Measurements from ENCODE around the gene GCGR. TPM values are rescaled to one million over a fixed set of nuclear protein-coding genes. Genes with fewer than 3 reads are reported as not detected.
A peak's percentile ranks its signal among the peaks of the same experiment; 100 is the strongest.

Gene GCGR
- total RNA-seq, 2 experiments from 2014 or later: not detected

DNA sequence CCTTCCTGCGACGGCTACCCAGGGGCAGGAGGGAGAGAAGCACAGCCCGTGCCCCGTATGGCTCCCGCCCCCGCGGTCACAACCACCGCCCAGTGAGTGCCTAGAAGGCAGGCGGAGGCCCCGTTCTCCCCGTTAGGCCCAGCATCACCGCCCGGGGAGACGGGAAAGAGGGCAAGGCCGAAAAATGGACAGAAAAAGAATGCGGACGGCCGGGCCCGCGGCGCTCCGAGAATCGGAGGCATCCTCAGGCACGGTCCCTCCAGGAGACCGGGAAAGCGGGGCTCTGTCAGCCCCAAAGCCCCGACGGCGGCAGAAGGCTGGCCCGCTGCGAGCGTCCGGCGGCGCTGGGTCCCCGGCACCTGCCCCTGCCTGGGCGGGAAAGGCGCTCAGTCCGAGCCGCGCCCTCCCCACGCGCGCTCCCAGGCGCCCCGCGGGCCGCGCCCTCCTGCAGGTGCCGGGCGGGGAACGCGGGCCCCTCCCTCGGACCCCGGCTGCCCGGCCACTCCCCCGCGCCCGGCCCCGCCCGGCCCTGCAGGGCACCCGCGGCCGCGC lies 28.7 kb downstream of the GCGR start:
- no peak for TF ChIP-seq EZH2phosphoT487 (IDR thresholded peaks at IDR 0.05; ENCODE audit: borderline replicate concordance, low read depth, low read length)
- TF ChIP-seq, protein P1, sequence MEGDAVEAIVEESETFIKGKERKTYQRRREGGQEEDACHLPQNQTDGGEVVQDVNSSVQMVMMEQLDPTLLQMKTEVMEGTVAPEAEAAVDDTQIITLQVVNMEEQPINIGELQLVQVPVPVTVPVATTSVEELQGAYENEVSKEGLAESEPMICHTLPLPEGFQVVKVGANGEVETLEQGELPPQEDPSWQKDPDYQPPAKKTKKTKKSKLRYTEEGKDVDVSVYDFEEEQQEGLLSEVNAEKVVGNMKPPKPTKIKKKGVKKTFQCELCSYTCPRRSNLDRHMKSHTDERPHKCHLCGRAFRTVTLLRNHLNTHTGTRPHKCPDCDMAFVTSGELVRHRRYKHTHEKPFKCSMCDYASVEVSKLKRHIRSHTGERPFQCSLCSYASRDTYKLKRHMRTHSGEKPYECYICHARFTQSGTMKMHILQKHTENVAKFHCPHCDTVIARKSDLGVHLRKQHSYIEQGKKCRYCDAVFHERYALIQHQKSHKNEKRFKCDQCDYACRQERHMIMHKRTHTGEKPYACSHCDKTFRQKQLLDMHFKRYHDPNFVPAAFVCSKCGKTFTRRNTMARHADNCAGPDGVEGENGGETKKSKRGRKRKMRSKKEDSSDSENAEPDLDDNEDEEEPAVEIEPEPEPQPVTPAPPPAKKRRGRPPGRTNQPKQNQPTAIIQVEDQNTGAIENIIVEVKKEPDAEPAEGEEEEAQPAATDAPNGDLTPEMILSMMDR (conservative IDR thresholded peaks at IDR 0.05; ENCODE audit: low read length): no peak
- Histone ChIP-seq H2AFZ (ENCODE audit: low read length) (peak overlapping the region; percentile 24; the same call in 1 of the 2 replicates), H3K4me2 (ENCODE audit: low read length) (peak overlapping the region; percentile 84), H3K9me2 (ENCODE audit: insufficient read depth, low read length) (no peaks in the 10 kb centered on the region), H3K36me3 (ENCODE audit: insufficient read depth, low read length) (no peaks in the 10 kb centered on the region), H3K4me1 (ENCODE audit: insufficient read depth, low read length, poor library complexity, severe bottlenecking) (peaks cover 25% of the 10 kb centered on the region), H3K79me2 (ENCODE audit: insufficient read depth, low read depth, low read length) (peaks cover 27% of the 10 kb centered on the region; the same call in 1 of the 2 replicates), H3K4me3 (ENCODE audit: low read depth, low read length, poor library complexity, severe bottlenecking) (peak overlapping the region; percentile 88), H4K20me1 (ENCODE audit: insufficient read depth, low read length) (no peaks in the 10 kb centered on the region), H3K27ac (ENCODE audit: low read depth, low read length, poor library complexity, severe bottlenecking) (peak overlapping the region; percentile 74), H3K9me3 (ENCODE audit: low read length) (no peaks in the 10 kb centered on the region)
- CTCF ChIA-PET (ENCODE audit: unreplicated experiment): no interaction called here
- intact Hi-C loops (cut with micrococcal nuclease; ENCODE audit: unreplicated experiment): loop anchor here (1.0 to 5.0 kb wide), 2 partner anchors 29 to 60 kb away; partner anchors contain the start of genes ALYREF and ANAPC11
- no TSS peak for BruUV-seq (replicated peaks)
- POLR2A ChIA-PET: interaction anchor here (1.5 kb wide), 1 partner anchor 131 kb away, joined by 3 read pairs; no protein-coding TSS in a partner anchor
- peak; percentile 55 for DNase-seq (ENCODE audit: low spot score)

DNA sequence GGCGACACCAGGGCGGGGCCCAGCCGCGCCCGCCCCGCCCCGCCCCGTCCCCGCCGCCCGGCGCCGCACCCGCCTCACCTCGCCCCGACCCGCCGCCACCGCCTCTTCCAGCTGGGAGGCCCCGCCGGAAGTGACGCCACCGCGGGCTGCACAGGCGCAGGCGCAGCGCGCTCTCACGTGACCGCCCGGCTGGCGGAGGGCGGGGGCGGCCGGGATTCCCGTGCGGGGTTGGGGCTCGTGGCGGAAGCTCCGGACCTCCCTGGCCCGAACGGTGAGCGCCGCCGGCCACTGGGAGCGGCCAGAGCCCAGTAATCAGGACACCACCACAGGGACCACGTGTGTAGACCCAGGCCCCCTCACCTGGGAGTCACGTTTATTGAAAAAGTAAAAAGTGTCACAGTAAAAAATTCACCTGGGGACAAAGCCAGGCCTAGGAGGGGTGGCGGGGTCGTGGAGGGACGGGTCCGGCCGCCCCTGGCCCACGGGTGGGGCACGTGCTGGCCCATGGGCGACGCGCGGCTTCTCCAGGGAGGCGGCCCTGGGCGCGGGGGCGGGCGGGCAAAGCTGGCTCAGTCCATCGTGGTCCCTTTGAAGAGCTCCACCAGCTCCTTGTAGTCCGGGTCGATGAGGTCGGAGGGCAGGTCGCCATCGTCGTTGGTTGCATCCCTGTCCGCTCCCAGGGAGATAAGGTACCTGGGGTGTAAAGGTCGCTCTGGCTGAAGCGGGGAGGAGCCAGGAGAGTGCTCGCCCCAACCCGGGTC lies 29.4 kb downstream of the GCGR start, which contains the start of gene MCRIP1:
Gene MCRIP1 (minus strand): TSS at position 132 of the 761 bp plus-strand sequence. CDS start 8,785 bp downstream, outside the sequence.
- BruUV-seq (replicated peaks): TSS peak; percentile 90
- no peaks in the 10 kb centered on the region for H3K9me2 ChIP-seq (ENCODE audit: insufficient read depth, low read length)
- H2AFZ ChIP-seq (ENCODE audit: low read length): peak within 1 kb of the TSS; percentile 57; the same call in 1 of the 2 replicates
- intact Hi-C loops (cut with micrococcal nuclease; ENCODE audit: unreplicated experiment): loop anchor here (1.0 to 5.0 kb wide), 2 partner anchors 28 to 59 kb away; partner anchors contain the start of genes ALYREF and ANAPC11
- ChIA-PET CTCF (ENCODE audit: unreplicated experiment) (interaction anchor here (0.7 kb wide), 1 partner anchor 103 kb away, joined by 4 read pairs; no protein-coding TSS in a partner anchor), POLR2A (interaction anchor here (0.8 to 1.5 kb wide), 3 partner anchors 9 to 189 kb away, joined by 3 to 4 read pairs (median 3); partner anchors contain the start of gene CENPX)
- H3K36me3 ChIP-seq (ENCODE audit: insufficient read depth, low read length): no peaks in the 10 kb centered on the region
- peak within 1 kb of the TSS; percentile 88 for H3K4me3 ChIP-seq (ENCODE audit: low read depth, low read length, poor library complexity, severe bottlenecking)
- peak within 1 kb of the TSS; percentile 74 for H3K27ac ChIP-seq (ENCODE audit: low read depth, low read length, poor library complexity, severe bottlenecking)
- H3K9me3 ChIP-seq (ENCODE audit: low read length): no peaks in the 10 kb centered on the region
- DNase-seq (ENCODE audit: low spot score): peak; percentile 98
- H3K79me2 ChIP-seq (ENCODE audit: insufficient read depth, low read depth, low read length): peaks cover 27% of the 10 kb centered on the region; the same call in 1 of the 2 replicates
- TF ChIP-seq EZH2phosphoT487 (IDR thresholded peaks at IDR 0.05; ENCODE audit: borderline replicate concordance, low read depth, low read length): no peak
- TF ChIP-seq, protein P1 (conservative IDR thresholded peaks at IDR 0.05; ENCODE audit: low read length): no peak
- no peaks in the 10 kb centered on the region for H4K20me1 ChIP-seq (ENCODE audit: insufficient read depth, low read length)
- H3K4me2 ChIP-seq (ENCODE audit: low read length): peak within 1 kb of the TSS; percentile 99
- H3K4me1 ChIP-seq (ENCODE audit: insufficient read depth, low read length, poor library complexity, severe bottlenecking): peaks cover 25% of the 10 kb centered on the region

Measured in OCI-LY7 (cell line).